Epithelial cell of proximal tubule (primary cell): ENCODE results near the gene ESPN. TPM values are rescaled to one million over a fixed set of nuclear protein-coding genes. Genes with fewer than 3 reads are reported as not detected.
"Not testable (repeated sequence)": the region's sequence is repeated elsewhere in the genome, so short reads cannot be mapped to it uniquely, and the experiment has no call there.

Source experiments
- DNase-seq: peaks from one replicate; pipeline ENCODE4 v3.0.0-alpha.2; 2011; ENCODE audit warnings: low read depth
- H3K4me3 ChIP-seq: 2 replicates; pipeline ENCODE4 v1.5.1; 2011; ENCODE audit warnings: low read depth, mild to moderate bottlenecking, low read length
- total RNA-seq: library from RNA; depleted of rRNA; stranded (reverse); fragments of >200 nt; gene quantifications from 2 replicates; pipeline ENCODE4 v1.2.3, GENCODE V29; 2015
- TF ChIP-seq, protein P1 (sequence below): conservative IDR thresholded peaks from 2 replicates; pipeline ENCODE4 v1.5.1; 2012; ENCODE audit warnings: low read depth, mild to moderate bottlenecking, low read length

Gene ESPN
- total RNA-seq, 1 donor from 2014 or later = not detected

DNA sequence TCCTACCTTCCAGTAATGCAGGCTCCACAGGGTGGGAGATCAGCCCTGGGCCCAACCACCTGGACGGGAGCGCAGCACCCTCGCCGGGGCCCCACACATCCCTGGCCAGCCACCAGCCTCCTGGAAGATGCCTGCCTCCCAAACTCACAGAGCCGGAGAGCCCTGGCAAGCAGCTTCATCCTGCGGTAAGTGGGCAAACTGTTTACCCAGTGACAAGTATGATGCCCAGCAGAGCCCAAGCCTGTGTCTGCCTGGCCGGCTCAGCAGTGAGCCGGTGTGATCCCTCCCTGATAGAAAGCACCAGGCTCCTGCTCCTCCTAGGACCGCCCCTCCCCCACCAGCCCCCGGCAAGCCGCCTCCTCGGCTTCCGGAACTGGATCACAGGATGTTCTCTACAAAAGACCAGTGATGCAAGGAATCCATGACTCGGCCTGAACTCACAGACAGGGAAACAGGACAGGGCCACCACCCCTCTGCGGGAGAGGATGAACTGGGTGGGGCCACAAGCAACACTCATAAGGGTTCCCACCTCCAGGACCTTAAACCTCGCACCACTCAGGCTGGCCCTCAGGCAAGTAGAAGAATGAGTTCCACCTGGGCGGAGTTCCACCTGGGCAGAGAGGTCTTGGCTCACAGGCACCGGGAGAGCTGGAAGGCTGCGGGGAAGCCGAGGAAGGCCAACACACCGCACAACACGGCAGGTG, 38.9 kb upstream of the ESPN start:
- DNase-seq = no peak
- peak overlapping the region; percentile 34 for H3K4me3 ChIP-seq
- TF ChIP-seq, protein P1, sequence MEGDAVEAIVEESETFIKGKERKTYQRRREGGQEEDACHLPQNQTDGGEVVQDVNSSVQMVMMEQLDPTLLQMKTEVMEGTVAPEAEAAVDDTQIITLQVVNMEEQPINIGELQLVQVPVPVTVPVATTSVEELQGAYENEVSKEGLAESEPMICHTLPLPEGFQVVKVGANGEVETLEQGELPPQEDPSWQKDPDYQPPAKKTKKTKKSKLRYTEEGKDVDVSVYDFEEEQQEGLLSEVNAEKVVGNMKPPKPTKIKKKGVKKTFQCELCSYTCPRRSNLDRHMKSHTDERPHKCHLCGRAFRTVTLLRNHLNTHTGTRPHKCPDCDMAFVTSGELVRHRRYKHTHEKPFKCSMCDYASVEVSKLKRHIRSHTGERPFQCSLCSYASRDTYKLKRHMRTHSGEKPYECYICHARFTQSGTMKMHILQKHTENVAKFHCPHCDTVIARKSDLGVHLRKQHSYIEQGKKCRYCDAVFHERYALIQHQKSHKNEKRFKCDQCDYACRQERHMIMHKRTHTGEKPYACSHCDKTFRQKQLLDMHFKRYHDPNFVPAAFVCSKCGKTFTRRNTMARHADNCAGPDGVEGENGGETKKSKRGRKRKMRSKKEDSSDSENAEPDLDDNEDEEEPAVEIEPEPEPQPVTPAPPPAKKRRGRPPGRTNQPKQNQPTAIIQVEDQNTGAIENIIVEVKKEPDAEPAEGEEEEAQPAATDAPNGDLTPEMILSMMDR = no peak

- DNase-seq = no peak
- TF ChIP-seq, protein P1 = no peak
- no peak overlapping the region for H3K4me3 ChIP-seq
Measured at GRCh38 chr1:6386371-6386949, 38.1 kb upstream of the ESPN start.

- DNase-seq = no peak
- TF ChIP-seq, protein P1 = no peak
- no peak overlapping the region for H3K4me3 ChIP-seq
Measured at GRCh38 chr1:6389971-6390370, 34.6 kb upstream of the ESPN start.

- peak overlapping the region; percentile 66 for H3K4me3 ChIP-seq
- TF ChIP-seq, protein P1 = no peak
- no peak for DNase-seq
Measured at GRCh38 chr1:6391951-6392808, 32.4 kb upstream of the ESPN start.

- peak overlapping the region; percentile 66 for H3K4me3 ChIP-seq
- no peak for DNase-seq
- TF ChIP-seq, protein P1 = no peak
Measured at GRCh38 chr1:6392809-6393399, 31.7 kb upstream of the ESPN start.

DNA sequence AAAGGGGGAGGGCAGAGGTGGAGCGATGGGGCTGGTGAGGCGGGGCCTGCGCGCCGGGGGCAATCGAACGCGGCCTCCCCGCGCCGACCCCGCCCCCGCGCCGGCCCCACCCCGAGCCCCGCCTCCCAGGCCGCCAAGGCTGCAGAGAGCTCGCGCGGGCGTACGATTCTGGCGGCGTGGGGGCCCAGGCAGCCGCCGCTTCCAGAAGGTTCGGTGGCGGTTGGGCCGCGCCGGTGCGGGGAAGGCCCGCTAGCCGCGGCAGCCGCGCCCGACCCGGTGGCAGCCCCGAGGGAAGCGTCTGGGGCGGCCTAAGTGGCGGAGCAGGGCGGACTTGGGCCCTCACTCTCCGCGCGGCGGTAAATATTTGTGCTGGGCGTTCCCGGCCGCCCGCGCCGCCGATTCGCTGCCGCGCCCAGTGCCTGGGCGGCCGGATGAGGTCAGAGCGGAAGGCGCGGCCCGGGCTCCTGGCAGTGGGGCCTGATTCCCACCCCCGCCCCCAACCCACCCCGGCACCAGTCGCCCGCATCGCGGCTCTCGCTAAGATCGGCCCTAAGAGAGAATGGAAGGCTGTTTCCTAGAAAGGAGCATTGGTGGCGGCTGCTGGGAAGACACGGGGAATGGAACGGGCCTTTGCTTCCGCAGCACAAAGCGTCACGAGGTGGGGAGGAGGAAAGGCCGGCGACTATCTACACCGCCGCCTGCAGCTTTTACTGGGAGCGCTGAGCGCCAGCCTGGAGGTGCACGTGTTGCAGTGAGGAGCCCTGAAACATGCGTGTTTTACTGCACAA, 31.0 kb upstream of the ESPN start, which contains the start of gene ACOT7:
TSS of gene ACOT7 (minus strand) at position 368 of the 788 bp plus-strand sequence. CDS start 368 bp downstream, outside the sequence.
- DNase-seq = no peak
- peak within 1 kb of the TSS; percentile 66 for H3K4me3 ChIP-seq
- TF ChIP-seq, protein P1 = peak; percentile 27

DNA sequence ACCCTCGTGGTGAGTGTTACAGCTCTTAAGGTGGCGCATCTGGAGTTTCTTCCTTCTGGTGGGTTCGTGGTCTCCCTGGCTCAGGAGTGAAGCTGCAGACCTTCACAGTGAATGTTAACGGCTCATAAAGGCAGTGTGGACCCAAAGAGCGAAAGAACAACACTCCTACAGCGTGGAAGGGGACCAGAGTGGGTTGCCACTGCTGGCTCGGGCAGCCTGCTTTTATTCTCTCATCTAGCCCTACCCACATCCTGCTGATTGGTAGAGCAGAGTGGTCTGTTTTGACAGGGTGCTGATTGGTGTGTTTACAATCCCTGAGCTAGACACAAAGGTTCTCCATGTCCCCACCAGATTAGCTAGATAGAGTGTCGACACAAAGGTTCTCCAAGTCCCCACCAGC, 29.4 kb upstream of the ESPN start:
- DNase-seq, H3K4me3 ChIP-seq: not testable (repeated sequence)

DNA sequence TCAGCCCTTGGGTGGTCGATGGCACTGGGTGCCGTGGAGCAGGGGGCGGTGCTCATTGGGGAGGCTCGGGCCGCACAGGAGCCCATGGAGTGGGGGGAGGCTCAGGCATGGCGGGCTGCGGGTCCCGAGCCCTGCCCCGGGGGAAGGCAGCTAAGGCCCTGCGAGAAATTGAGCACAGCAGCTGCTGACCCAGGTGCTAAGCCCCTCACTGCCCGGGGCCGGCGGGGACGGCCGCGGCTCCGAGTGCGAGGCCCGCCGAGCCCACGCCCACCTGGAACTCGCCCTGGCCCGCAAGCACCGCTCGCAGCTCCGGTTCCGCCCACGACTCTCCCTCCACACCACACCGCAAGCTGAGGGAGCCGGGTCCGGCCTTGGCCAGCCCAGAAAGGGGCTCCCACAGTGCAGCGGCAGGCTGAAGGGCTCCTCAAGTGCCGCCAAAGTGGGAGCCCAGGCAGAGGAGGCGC, 28.8 kb upstream of the ESPN start:
- not testable (repeated sequence) for DNase-seq, H3K4me3 ChIP-seq
